GM18873 (cell line): ENCODE measurements around the gene SMARCA4.
"Not testable (repeated sequence)": the region's sequence is repeated elsewhere in the genome, so short reads cannot be mapped to it uniquely, and the experiment has no call there.

Experiments used
- ATAC-seq: cut with Tn5 transposase; IDR thresholded peaks from one replicate; pipeline ENCODE4 v1.9.1; 2021; ENCODE audit warnings: mild to moderate bottlenecking, moderate library complexity, moderate number of reproducible peaks; ENCODE audit not compliant: unreplicated experiment, low FRiP score

The SMARCA4 gene

DNA sequence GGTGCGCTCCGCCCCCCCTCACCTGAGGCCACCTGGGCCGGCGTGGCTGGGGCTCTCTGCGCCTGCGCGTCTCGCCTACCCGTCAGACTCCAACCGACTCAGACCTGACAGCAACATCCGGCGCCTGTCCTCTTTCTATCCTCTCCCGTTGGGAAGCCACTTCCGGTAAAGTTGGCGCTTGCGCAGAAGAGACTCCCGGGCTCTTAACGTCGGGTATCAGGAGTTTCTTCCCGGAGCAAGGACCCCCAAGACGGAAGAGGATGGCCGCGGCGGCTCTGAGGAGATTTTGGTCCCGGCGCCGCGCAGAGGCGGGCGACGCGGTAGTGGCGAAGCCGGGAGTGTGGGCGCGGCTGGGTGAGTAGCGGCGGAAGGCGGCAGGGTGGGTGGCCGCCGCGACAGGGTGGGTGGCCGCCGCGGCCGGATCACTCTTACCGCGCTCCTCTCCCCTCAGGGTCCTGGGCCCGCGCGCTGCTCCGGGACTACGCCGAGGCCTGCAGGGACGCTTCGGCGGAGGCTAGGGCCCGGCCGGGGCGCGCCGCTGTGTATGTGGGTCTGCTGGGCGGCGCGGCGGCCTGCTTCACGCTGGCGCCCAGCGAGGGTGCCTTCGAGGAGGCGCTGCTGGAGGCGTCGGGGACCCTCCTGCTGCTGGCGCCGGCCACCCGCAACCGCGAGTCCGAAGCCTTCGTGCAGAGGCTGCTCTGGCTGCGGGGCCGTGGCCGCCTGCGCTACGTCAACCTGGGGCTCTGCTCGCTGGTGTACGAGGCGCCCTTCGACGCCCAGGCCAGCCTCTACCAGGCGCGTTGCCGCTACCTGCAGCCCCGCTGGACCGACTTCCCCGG, 32.0 kb upstream of the SMARCA4 start, which contains the start of the genes TIMM29 and YIPF2:
TIMM29 (plus strand) TSS at position 249 of the 839 bp plus-strand sequence; CDS start at position 261, 12 bp downstream.
YIPF2 (minus strand) TSS at position 77 of the 839 bp plus-strand sequence. CDS start 229 bp downstream, outside the sequence.
- peak; percentile 62 for ATAC-seq

DNA sequence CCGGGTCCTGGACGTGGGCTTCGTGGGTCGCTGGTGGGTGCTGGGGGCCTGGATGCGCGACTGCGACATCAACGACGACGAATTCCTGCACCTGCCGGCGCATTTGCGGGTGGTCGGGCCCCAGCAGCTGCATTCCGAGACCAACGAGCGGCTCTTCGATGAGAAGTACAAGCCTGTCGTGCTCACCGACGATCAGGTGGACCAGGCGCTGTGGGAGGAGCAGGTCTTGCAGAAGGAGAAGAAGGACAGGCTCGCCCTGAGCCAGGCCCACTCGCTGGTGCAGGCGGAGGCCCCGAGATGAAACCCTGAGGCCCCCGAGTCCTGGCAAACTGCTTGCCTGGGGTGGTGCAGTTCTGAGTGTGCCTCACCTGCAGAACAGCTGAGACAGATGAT, 31.4 kb upstream of the SMARCA4 start:
- no peak for ATAC-seq

DNA sequence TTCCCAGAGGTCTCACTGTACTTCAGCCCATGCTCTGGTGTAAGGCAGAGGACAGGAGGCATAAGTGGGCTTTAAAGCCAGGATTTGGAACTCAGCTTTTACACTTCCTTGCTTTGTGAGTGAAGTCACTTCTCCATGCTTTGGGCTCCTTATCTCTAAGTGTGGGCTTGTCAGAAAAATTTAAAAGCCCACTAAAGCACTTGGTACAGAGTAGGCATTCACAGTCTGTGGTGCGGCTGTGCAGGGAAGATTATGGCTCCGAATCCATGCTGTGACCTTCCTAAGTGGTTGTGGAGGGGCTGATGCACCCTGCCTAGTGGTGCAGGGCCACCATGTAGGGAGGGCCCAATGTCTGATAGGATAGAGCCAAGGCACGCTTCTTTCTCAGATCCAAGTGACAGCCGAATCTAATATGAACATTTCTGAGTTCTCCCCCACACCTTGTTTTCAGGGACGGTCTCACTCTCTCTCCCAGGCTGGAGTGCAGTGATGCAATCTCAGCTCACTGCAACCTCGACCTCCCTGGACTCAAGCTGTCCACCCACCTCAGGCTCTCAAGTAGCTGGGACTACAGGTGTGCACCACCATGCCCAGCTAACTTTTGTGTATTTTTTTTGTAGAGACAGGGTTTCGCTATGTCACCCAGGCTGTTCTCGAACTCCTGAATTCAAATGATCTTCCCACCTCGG, 25.3 kb upstream of the SMARCA4 start:
- no peak for ATAC-seq

DNA sequence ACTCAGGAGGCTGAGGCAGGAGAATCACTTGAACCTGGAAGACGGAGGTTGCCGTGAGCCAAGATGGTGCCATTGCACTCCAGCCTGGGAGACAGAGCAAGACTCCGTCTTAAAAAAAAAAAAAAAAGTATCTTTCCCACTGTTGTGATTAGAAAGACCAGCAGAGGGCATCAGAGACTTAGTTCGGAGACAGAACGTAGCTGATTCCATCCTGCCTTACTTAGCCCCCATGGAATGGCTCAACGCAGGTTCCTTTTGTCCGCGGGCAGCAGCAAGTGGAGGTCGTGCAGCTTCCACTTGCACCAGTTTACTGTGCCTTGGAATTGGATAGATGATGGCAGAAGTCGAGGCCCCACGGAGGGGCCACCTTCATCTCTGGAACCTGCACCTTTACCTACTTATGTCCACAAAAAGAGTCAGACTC, 24.2 kb upstream of the SMARCA4 start:
- no peak for ATAC-seq

DNA sequence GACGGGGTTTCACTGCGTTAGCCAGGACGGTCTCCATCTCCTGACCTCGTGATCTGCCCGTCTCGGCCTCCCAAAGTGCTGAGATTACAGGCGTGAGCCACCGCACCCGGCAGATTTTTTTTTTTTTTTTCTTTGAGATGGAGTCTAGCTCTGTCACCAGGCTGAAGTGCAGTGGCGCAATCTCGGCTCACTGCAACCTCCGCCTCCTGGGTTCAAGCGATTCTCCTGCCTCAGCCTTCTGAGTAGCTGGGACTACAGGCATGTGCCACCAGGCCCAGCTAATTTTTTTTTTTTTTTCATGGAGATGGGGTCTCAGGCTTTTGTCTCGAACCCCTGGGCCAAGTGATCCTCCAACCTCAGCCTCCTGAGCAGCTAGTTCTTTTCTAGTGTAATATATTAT, 19.2 kb upstream of the SMARCA4 start:
- ATAC-seq = not testable (repeated sequence)

DNA sequence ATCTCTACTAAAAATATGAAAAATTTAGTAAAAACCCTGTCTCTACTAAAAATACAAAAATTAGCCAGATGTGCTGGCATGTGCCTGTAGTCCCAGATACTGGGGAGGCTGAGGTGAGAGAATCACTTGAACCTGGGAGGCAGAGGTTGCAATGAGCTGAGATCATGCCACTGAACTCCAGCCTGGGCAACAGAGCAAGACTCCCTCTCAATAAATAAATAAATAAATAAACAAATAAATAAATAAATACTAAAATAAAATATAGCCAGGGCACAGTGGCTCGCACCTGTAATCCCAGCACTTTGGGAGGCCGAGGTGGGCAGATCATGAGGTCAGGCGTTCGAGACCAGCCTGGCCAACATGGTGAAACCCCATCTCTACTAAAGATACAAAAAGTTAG, 17.4 kb upstream of the SMARCA4 start:
- not testable (repeated sequence) for ATAC-seq

DNA sequence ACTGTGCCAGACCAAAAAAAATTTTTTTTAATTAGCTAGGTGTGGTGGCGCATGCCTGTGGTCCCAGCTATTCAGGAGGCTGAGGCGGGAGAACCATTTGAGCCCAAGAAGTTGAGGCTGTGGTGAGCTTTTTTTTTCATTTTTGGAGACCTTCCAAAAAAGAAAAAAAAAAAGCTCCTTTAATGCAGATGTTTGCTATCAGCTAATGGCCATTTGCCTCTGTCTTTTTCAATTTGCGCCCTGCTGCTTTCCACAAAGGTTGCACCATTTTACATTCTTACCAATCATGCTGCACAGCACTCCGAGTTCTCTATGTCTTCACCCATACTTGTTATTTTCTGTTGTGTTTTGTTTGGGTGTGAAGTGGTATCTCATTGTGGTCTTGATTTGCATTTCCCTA, 15.6 kb upstream of the SMARCA4 start:
- no peak for ATAC-seq

DNA sequence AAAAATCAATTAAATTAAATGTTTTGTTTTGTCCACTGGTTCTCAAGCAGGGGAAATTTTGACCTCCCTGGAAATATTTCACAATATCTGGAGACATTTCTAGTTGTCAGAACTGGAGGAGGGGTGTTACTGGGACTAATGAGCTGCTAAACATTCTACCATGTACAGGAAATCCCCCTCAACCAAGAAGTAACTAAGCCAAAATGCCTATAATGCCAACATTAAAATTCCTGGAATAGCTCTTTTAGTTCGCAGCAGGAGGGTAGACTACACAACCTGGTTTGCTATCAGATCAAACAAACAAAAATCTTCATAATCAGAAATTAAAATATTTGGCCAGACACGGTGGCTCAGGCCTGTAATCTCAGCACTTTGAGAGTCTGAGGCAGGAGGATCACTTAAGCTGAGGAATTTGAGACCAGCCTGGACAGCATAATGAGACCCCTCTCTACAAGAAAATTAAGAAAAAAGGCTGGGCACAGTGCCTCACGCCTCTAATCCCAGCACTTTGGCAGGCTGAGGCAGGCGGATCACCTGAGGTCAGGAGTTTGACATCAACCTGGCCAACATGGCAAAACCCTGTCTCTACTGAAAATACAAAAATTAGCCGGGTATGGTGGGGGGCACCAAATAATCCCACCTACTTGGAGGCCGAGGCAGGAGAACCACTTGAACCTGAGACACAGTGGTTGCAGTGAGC, 13.7 kb upstream of the SMARCA4 start:
- ATAC-seq = no peak

DNA sequence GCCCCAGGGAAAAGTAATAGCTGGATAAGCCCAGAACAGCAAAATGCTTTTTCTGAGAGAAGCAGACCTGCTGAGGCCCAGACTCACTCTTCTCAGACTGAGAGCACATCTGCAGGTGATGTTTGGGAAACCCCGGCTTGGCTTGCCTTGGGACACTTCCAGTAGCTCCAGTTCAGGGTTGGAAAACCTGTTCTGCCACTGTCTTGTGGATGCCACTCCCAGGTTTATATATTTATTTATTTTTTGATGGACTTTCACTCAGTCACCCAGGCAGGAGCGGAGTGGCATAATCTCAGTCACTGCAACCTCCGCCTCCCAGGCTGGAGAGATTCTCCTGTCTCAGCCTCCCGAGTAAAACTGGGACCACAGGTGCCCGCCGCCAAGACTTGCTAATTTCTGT, 8.0 kb upstream of the SMARCA4 start:
- ATAC-seq = no peak

DNA sequence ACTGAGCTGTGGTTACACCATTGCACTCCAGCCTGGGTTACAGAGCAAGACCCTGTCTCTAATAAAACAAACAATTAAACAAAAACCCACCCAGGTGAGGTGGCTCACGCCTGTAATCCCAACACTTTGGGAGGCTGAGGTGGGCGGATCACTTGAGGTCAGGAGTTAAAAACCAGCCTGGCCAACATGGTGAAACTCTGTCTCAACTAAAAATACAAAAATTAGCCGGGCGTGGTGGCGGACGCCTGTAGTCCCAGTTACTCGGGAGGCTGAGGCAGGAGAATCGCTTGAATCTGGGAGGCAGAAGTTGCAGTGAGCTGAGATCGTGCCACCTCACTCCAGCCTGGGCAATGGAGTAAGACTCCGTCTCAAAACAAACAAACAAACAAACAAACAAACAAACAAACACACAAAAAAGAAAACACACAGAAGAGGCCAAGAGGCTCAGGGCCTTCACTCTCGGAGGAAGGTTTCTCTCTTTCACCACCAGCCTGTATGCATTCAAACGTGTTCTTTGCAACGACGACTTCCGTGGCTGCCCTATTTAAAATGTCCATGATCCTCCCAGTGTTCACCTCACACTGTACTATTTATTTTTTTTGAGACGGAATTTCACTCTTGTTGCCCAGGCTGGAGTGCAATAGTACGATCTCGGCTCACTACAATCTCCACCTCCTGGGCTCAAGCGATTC, 1.4 kb upstream of the SMARCA4 start:
- not testable (repeated sequence) for ATAC-seq

DNA sequence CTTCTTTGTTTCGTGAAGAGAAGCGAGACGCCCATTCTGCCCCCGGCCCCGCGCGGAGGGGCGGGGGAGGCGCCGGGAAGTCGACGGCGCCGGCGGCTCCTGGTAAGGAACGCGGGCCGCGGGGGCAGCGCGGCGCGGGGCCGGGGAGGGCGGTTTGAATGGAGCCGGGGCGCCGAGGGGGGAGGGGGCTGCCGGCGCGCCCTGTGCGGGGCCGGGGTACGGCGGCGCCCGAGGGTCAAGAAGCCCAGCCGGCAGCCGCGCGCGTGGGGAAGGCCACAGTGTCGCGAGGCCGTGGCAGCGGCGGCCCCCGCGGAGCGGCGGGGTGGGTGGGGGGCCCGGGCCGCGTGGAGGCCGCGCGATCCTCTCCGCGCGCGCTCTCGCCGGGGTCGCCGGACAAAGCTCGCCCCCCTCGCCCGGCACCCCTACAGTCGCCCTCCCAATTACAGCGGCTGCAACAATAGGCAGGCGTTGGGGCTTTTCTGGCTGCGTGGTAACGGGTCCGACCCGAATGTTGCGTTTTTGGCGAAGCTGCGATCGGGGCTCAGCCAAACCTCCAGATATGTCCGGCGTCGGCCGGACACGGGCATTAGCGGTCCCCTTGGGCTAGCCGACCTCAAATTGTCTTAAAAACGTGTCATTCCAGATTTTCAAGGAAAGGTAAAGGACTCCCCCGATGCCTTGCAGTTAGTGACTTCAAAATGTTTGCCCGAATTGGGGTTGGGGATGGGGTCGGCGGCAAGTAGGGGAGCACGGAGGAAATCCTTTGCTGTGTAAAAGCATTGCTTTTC, 437 bp downstream of the SMARCA4 start:
- ATAC-seq = peak; percentile 28

DNA sequence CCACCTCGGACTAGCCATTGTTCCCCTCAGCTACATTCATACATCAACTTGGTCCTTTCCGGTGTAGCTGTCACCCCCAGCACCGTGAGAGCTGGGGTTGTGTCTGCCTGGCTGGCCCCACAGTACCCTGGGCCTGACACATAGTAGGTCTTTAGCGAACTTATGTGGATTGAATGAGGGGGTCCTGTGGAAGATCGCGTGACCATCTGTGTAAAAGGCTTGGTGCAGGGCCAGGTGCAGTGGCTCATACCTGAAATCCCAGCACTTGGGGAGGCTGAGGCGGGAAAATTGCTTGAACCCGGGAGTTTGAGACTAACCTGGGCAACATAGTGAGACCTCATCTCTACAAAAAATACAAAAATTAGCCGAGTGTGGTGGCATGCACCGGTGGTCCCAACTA, 2.0 kb downstream of the SMARCA4 start:
- no peak for ATAC-seq

DNA sequence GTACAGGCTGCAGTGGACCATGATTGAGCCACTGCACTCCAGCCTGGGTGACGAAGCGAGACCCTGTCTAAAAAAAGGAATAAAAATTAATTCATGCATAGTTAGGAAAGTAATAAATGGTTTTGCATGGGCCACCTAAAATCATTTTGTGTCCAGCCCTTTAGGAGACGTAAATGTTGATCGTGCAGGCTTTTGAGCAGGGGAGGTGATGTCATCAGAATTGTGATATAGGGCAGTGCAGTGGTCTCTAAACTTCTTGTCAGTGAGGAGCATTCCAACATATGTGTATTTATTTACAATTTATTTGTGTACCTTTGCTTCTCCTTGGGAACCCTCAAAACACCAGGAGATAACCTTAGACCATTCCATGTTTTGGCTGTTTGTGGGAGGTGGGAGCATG, 3.0 kb downstream of the SMARCA4 start:
- no peak for ATAC-seq

DNA sequence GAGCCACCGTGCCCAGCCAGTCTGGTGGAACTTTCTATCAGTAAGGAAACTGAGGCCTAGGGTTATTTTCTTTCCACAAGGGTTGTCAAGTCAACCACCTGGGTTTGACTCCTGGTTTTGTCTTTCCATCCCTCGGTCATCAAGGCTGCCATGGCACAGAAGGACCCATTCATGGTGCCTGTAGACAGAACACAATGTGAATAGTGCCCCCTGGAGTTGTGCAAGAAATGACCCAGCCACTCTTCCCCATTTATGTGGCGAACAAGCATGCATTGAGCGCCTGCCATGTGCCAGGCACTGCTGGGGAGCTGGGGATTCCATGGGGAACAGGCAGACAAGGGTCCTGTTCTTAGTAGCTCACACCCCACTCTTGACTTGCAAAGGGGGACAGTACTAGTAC, 4.1 kb downstream of the SMARCA4 start:
- no peak for ATAC-seq

DNA sequence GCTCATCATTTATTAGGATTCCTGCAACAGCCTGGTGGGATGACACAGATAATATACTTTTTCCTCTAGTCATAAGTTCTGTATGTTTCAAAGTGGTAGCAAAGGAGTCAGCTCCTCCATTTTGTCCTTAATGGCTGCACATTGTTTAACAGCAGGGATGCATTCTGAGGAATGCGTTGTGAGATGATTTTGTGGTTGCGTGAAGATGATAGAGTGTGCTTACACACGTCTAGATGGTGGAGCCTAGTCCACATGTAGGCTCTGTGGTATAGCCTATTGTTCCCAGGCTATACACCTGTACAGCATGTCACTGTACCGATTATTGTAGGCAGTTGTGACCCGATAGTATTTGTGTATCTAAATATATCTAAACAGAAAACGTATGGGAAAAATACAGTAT, 4.6 kb downstream of the SMARCA4 start:
- no peak for ATAC-seq

DNA sequence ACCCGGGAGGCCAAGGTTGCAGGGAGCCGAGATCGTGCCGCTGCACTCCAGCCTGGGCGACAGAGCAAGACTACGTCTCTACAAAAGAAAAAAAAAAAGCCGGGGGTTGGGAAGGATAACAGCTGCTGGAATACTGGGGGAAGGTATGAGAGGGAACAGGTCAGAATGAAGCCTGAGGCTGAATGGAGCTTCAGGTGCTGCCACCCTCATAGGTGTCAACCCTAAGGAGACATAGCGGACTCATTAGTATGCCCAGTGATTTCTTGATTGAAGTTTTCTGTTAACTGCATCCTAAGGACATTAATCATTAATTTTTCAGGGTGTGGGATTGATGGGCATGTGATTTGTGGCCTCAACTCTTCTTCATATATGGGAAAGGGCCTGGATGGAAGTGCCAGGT, 6.0 kb downstream of the SMARCA4 start:
- ATAC-seq = no peak

DNA sequence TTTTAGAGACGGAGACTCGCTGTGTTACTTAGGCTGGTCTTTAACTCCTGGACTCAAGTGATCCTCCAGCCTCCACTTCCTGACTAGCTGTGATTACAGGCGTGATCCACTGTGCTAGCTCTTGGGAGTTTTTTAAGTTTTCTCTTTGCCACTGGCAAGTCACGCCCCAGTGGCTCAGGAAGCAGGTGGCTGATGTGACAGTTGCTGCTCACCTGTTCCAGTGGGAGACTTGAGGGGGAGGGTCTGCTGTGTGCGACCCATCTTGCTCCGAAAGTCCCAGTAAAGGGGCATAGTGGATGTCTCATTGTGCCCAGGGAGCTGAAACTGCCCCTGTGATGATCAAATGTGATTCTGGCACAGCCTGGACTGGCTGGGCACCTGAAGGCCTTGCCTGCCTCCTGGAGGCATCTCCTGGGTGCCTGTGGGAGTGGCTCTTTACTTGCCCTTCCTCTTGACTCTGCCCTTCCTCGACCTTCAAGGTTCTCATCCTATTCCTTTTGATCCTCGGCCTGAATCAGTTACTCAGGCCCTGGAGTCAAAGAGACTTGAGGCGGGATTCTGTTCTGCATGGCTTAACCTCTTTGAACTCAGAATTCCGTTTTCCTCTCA, 7.8 kb downstream of the SMARCA4 start:
- ATAC-seq = no peak

DNA sequence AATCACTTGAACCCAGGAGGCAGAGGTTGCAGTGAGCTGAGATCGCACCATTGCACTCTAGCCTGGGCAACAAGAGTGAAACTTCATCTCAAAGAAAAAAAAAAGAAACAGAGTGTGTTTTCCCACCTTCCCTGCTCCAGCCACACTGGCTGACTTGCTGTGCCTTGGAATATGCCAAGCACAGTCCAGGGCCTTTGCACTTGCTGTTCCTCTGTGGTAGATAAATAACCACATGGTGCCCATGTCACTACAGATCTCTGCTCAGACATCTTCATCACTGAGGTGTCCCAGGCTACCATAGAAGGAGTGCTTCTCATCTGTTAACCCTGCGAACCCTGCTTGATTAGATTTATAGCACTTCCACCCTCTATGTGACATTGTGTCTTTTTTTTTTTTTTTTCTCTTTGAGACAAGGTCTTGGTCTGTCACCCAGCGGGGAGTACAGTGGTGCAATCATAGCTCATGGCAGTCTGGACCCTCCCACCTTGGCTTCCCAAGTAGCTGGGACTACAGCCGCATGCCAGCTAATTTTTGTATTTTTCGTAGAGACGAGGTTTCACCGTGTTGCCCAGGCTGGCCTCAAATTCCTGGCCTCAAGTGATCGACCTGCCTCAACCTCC, 10.4 kb downstream of the SMARCA4 start:
- ATAC-seq = no peak
